HG03060 (cell line): ENCODE measurements around the gene COLEC11.
A peak's percentile ranks its signal among the peaks of the same experiment; 100 is the strongest.
"Not testable (repeated sequence)": the region's sequence is repeated elsewhere in the genome, so short reads cannot be mapped to it uniquely, and the experiment has no call there.

ENCODE experiments used
- ATAC-seq: cut with Tn5 transposase; IDR thresholded peaks from one replicate; pipeline ENCODE4 v1.9.1; 2021; ENCODE audit warnings: low read depth, moderate number of reproducible peaks; ENCODE audit not compliant: unreplicated experiment

Gene COLEC11

GRCh38 chr2:3649581-3649980 is 54.7 kb downstream of the COLEC11 start:
- no peak for ATAC-seq

GRCh38 chr2:3650140-3650920 is 55.4 kb downstream of the COLEC11 start:
- ATAC-seq: no peak

DNA sequence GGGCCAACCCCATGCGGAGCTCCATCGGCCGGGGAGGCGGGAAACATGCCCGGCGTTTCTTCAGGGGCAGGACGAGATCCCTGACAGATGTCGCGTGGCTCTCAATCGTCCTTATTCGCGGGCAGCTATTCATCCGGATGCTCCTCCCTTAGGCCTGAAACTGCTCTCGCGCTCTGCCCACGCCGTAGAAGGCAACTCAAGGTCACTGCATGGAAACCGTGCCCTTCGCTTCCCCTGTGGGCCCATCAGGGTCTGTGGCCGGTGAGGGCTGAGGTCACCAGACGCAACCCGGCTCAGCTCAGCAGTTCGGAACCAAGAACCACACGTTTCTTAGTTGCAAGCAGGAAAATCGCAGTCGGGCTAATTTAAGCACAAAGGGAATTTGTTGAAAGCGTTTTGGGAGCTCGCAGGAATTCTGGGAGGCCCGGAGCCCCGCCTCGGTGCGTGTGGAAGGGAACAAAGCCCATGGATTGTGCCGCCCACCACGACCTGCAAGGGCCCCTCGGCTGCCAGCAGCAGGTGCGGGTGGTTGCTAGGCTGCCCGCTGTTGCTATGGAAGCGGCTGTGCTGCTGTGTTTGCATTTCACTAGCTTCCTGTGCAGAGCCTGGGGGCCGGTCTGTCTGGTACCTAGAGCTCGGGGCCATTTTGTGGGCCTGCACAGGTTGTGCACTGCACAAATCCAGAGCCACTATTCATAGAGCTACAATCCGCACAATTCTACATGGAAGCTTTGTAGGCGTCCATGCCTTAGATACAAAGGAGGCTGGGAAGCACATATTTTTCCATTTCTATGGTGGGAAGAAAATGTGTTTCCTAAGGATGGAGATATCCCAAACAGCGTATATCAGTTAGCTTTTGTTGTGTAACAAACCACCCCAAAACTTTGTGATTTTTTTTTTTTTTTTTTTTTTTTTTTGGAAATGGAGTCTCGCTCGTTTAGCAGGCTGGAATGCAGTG is 57.1 kb downstream of the COLEC11 start:
- peak; percentile 69 for ATAC-seq

- no peak for ATAC-seq
Measured at GRCh38 chr2:3652896-3653625, 58.1 kb downstream of the COLEC11 start.

GRCh38 chr2:3654011-3654410 is 59.1 kb downstream of the COLEC11 start:
- ATAC-seq: no peak

DNA sequence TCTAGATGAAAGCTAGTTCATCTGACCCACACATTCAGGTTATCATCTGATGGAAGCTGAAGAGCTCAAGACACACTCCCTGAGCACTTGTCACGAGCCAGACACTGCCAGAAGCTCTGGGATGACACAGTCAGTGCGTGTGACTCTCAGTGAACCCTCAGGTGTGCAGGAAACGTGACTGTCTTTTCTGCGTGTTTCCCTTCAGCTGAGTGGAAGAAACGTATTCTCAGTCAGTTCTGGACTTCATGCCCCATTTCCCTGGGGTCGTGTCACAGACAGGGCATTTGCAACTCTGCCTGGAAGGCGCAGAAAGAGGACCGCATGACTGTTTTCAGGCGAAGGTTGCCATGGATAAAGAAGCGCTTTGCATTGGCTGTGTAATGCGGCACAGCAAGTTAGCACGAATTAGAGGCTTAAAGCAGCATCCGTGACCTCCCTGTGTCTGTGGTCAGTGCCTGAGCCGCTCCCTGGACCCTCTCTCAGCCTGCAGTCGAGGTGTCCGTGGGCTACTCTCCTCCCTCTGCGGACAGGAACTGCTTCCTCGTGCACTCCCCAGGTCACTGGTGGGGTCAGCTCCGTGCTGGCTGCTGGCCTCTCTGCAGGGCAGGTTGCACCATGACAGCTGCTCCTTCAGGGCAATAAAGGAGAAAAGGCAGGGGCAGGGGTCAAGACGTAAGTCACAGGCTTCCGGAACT is 59.8 kb downstream of the COLEC11 start:
- no peak for ATAC-seq

GRCh38 chr2:3655871-3656761 is 61.2 kb downstream of the COLEC11 start:
- ATAC-seq: no peak

- ATAC-seq: peak; percentile 36
Measured at GRCh38 chr2:3656762-3657721, 62.1 kb downstream of the COLEC11 start.

GRCh38 chr2:3657881-3658280 is 63.0 kb downstream of the COLEC11 start, which contains the start of gene ALLC:
ALLC (plus strand) TSS chr2:3658200; CDS start chr2:3671158, 12,958 bp downstream.
- no peak for ATAC-seq

DNA sequence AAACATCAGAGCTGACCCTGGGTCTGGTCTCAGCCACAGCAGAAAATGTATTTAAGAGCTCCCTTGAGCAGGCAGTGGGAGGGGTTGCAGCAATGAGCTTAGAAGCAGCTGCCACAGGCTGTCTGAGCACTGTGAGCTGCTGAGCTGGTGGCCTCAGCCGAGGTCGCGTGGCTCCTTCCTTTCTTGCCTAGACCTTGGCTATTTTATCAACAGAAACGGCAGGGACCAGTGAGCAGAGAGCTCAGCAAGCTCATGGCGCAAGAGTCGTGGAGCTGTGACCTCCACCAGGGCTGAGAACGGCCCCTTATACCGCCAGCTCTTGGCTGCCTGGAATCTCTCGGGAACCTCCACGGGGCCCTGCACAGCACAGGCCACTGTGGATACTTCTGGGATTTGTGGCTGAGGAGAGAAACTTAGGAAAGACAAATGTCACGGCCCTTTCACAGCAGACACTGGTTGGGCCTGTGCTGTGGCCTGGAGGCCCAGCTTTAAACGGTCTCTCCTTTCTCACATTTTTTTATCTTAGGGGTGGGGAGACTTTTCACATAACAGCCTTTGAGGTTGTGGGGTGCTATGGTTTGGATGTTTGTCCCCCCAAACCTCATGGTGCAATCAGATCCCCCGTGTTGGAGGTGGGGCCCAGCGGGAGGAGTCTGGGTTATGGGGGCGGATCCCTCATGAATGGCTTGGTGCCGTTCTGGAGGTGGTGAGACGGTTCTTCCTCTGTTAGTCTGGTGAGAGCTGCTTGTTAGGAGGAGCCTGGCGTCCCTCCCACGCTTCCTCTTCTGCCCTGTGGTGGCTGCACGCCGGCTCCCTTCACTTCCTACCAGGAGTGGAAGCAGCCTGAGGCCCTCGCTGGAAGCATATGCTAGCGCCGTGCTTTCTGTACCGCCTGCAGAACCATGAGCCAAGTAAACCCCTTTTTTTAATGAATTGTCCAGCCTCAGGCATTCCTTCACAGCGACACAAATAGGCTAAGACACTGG is 64.8 kb downstream of the COLEC11 start:
- ATAC-seq: no peak

GRCh38 chr2:3660640-3661039 is 65.7 kb downstream of the COLEC11 start:
- ATAC-seq: not testable (repeated sequence)

GRCh38 chr2:3661149-3661660 is 66.3 kb downstream of the COLEC11 start:
- ATAC-seq: no peak

DNA sequence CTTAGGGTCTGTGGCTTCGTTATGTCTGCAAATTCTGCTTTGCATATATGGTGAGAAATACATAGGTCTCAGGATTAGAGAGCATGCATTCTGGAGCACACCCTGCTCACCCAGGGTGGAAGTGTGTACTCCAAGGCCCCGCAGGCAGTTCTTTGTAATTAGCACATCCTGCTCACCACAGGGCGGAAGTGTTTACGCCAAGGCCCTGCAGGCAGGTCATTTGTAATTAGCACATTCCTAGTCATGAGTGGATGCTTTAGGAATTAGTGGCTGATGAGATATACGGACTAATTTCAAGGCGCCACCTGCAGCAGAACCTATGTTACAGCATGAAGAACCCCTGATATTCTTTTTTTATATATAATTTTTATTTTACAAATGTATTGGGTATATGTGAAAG is 67.3 kb downstream of the COLEC11 start:
- ATAC-seq: no peak

DNA sequence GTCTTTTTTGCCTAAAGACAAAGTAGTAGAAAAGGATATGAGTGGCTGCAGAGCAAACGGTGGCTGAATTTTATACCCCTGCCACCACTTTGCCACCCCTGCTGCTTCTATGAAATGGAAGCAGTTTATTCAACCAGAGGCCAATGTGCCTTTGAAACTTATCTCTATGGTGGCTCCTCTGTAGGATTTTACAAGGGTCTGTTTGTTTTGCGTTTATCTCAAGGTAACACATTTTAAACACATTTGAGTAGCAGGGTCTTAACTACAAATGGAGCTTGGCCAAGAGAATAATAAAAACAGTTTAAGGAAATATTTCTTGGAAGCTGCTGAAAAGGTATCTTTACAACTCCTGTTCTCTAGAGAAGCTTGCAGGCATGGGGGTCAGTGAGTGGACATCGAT is 69.2 kb downstream of the COLEC11 start:
- ATAC-seq: no peak

GRCh38 chr2:3664925-3665324 is 70.0 kb downstream of the COLEC11 start:
- no peak for ATAC-seq

DNA sequence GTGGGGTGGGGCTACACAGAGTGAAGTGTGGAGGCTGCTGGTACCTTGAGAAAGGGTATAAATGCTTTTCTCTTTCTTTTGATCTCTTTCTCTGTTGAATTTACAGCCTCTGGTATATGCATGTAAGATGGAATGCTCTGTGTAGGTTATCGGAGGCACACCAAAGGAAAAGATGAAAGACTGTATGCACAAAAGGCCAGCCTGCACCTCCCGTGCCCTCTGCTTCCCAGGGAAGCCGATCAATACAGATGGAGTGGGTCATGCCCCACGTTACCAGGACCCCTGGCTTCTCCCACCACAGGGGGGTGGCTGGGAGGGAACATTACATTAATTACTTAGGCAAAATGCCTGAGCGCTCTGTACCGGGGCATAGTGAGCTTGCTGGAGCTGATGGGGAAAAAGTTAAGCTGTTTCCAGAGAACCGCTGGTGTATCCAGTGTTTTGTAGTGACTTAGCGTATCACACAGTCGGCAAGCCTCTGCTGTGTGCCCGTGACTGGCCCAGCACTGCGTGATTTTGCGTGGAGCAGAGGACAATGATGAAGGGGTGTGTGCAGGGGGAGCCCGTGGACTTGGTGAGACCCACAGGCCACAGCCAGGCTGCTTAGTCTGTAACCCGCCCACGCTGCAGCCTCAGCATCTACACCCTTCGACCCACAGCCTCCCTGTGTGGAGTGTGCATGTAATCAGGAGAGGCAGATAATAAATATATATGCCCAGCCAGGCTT is 71.1 kb downstream of the COLEC11 start:
- ATAC-seq: no peak
